Sigmoid colon (tissue), 7 donors: ENCODE measurements around the gene ZNF627. TPM values are rescaled to one million over a fixed set of nuclear protein-coding genes. Genes with fewer than 3 reads are reported as not detected.

Experiments used
- DNase-seq: peaks from one replicate; pipeline ENCODE4 v3.0.0-alpha.2; 2019
- H3K27ac ChIP-seq, 4 donors: fragments of 200-600 bp; sonication (generic); one replicate each; pipeline ENCODE4 v1.5.1; 2016 to 2019; ENCODE audit warnings: mild to moderate bottlenecking in 1 of 4
- H3K27me3 ChIP-seq, 3 donors: fragments of 200-600 bp; sonication (generic); one replicate each; pipeline ENCODE4 v1.5.1; 2019; ENCODE audit warnings: mild to moderate bottlenecking in 1 of 3
- H3K36me3 ChIP-seq, 4 donors: fragments of 200-600 bp; sonication (generic); one replicate each; pipeline ENCODE4 v1.5.1; 2016 to 2019
- H3K4me1 ChIP-seq, 4 donors: fragments of 200-600 bp; sonication (generic); one replicate each; pipeline ENCODE4 v1.5.1; 2017 to 2019
- H3K4me3 ChIP-seq, 4 donors: fragments of 200-600 bp; sonication (generic); one replicate each; pipeline ENCODE4 v1.5.1; 2017 to 2019; ENCODE audit warnings: mild to moderate bottlenecking in 2 of 4, moderate library complexity in 1 of 4
- H3K9me3 ChIP-seq, 4 donors: fragments of 200-600 bp in 3 of 4; sonication (generic) in 3 of 4; one replicate each; pipeline versions ENCODE4 v1.5.1 to v1.6.1; 2013 to 2019
- EP300 ChIP-seq, 4 donors: sonication (generic); formaldehyde crosslinking; IDR thresholded peaks; one replicate each; pipeline ENCODE4 v1.6.1; 2017; ENCODE audit warnings: antibody characterized with exemption in 4 of 4
- POLR2A ChIP-seq, 2 donors: fragments of 450-650 bp; IDR thresholded peaks; one replicate each; pipeline ENCODE4 v1.6.1; 2016; ENCODE audit warnings: antibody characterized with exemption in 2 of 2, mild to moderate bottlenecking in 2 of 2, moderate library complexity in 2 of 2
- POLR2AphosphoS5 ChIP-seq, 4 donors: sonication (generic); formaldehyde crosslinking; IDR thresholded peaks; one replicate each; pipeline ENCODE4 v1.6.1; 2017; ENCODE audit warnings: antibody characterized with exemption in 4 of 4
- WGBS, 2 donors: extraction: QIAGEN DNeasy Blood & Tissue Kit; methylation state at CpG; one replicate each; pipeline ENCODE4 v1.1.7; 2013; 5-methylcytosine and 5-hydroxymethylcytosine counted together
- intact Hi-C: fragments of 100-400 bp; cut with DNase I; formaldehyde crosslinking; loops from one replicate; pipeline ENCODE4 v1.15.1; 2023
- polyA plus RNA-seq, 3 donors: library from polyadenylated mRNA; stranded (reverse); fragments of 200-250 nt; gene quantifications; one replicate each; pipeline ENCODE4 v1.2.3, GENCODE V29; 2013
- total RNA-seq, 4 donors: library from RNA; depleted of rRNA; stranded (reverse); fragments of >200 nt; gene quantifications; one replicate each; pipeline ENCODE4 v1.1.0, GENCODE V29; 2016
- TF ChIP-seq, protein P1 (sequence below), 4 experiments: fragments of 450-650 bp in 3 of 4; fragments of 200-600 bp in 1 of 4; IDR thresholded peaks; one replicate each; pipeline ENCODE4 v1.5.1; 2016 to 2019; ENCODE audit warnings: antibody characterized with exemption in 4 of 4, mild to moderate bottlenecking in 3 of 4, moderate library complexity in 2 of 4
- donor health status: healthy with polysubstance abuse.
- donor health status: Bipolar disorder and iron deficiency.
- donor health status: healthy.

ZNF627 gene
- total and polyA plus RNA-seq, 7 donors: 6.2 to 13.8 (median 7.9) TPM

DNA sequence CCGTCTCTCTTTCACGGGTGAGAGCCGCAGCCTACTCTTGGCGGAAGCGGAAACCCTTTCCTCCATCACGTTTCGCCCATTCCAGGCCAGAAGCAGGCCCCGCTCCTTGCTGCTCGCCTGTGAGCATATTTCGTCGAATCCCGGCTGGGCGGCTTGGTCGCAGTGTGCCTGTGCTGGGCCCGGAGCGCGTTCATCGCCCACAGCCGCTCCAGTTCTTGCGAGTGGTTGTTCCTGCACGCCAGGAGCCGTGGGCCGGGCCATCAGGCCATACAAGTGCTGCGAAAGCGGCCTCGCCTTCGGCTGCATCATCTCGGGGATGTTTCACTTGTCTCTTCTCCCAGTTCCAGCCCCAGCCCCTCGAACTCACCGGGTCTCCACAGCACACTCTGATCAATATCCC is 65.0 kb downstream of the ZNF627 start:
- Histone ChIP-seq H3K36me3 (no peaks in the 10 kb centered on the region), H3K9me3 (no peaks in the 10 kb centered on the region), H3K27ac (no peak overlapping the region), H3K4me1 (peaks cover 0 to 7% (median 2%) of the 10 kb centered on the region in 4 donors), H3K4me3 (no peak overlapping the region), H3K27me3 (no peaks in the 10 kb centered on the region)
- no peak for DNase-seq
- 96 to 97% methylated on average over 30 of the region's 30 CpGs for WGBS, 2 donors
- TF ChIP-seq EP300 (IDR thresholded peaks at IDR 0.05) (no peak), POLR2AphosphoS5 (IDR thresholded peaks at IDR 0.05) (no peak), POLR2A (IDR thresholded peaks at IDR 0.05) (no peak)
- TF ChIP-seq, protein P1, sequence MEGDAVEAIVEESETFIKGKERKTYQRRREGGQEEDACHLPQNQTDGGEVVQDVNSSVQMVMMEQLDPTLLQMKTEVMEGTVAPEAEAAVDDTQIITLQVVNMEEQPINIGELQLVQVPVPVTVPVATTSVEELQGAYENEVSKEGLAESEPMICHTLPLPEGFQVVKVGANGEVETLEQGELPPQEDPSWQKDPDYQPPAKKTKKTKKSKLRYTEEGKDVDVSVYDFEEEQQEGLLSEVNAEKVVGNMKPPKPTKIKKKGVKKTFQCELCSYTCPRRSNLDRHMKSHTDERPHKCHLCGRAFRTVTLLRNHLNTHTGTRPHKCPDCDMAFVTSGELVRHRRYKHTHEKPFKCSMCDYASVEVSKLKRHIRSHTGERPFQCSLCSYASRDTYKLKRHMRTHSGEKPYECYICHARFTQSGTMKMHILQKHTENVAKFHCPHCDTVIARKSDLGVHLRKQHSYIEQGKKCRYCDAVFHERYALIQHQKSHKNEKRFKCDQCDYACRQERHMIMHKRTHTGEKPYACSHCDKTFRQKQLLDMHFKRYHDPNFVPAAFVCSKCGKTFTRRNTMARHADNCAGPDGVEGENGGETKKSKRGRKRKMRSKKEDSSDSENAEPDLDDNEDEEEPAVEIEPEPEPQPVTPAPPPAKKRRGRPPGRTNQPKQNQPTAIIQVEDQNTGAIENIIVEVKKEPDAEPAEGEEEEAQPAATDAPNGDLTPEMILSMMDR (IDR thresholded peaks at IDR 0.05): no peak
- intact Hi-C loops: no loop called here

DNA sequence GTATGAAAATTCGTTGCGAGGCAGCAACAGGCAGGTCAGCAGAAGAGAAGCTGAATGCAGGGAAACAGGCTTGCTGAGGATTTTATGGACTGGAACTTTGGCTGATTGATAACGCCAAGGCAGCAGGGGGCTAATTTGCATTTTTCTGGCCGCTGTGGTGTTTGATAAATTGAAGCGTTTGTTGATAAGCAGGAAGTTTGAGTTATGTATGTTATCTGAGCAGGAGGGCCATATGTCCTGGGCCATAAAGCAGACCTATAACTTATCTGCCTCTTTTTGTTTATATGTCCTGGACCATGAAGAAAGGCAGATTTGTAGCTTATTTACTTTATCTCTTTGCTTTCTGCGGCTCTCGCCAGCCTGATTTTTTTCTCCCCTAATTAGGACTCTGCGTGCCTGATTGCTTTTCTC is 65.9 kb downstream of the ZNF627 start:
- Histone ChIP-seq H3K36me3 (no peaks in the 10 kb centered on the region), H3K4me1 (peaks cover 0 to 7% (median 2%) of the 10 kb centered on the region in 4 donors), H3K27me3 (no peaks in the 10 kb centered on the region), H3K4me3 (no peak overlapping the region), H3K9me3 (no peaks in the 10 kb centered on the region), H3K27ac (no peak overlapping the region)
- TF ChIP-seq EP300 (IDR thresholded peaks at IDR 0.05) (no peak), POLR2A (IDR thresholded peaks at IDR 0.05) (no peak), POLR2AphosphoS5 (IDR thresholded peaks at IDR 0.05) (no peak)
- TF ChIP-seq, protein P1 (IDR thresholded peaks at IDR 0.05): no peak
- DNase-seq: no peak
- 45 to 61% methylated on average over 8 of the region's 8 CpGs for WGBS, 2 donors
- intact Hi-C loops: no loop called here

Other genes starting within 250 kb of the ZNF627 start
- 10 to 100 TPM; 13.9 to 43.8 (median 20.5) TPM for gene PLPPR2, start 242.1 kb upstream of the ZNF627 start, total RNA-seq
- 1 to 10 TPM; 1.4 to 8.2 (median 4.8) TPM for gene PLPPR2, start 242.1 kb upstream of the ZNF627 start, polyA plus RNA-seq
- gene SWSAP1, start 222.8 kb upstream of the ZNF627 start, total RNA-seq: 1 to 10 TPM in 2 of 4 donors, under 1 TPM in 2; 0.71 to 1.8 (median 0.96) TPM
- gene SWSAP1, start 222.8 kb upstream of the ZNF627 start, polyA plus RNA-seq: 1 to 10 TPM; 3.0 to 4.3 (median 3.9) TPM
- 1 to 10 TPM in 3 of 4 donors, under 1 TPM in 1; 0.83 to 4.9 (median 2.4) TPM for gene EPOR, start 213.2 kb upstream of the ZNF627 start, total RNA-seq
- gene EPOR, start 213.2 kb upstream of the ZNF627 start, polyA plus RNA-seq: 1 to 10 TPM in 1 of 3 donors, under 1 TPM in 1, not detected in 1; 0.46 to 3.3 TPM
- gene RGL3, start 178.2 kb upstream of the ZNF627 start, total RNA-seq: 10 to 100 TPM in 1 of 4 donors, 1 to 10 TPM in 3; 1.1 to 15.5 (median 1.9) TPM
- gene RGL3, start 178.2 kb upstream of the ZNF627 start, polyA plus RNA-seq: 1 to 10 TPM; 1.8 to 8.5 (median 4.2) TPM
- gene ODAD3, start 162.4 kb upstream of the ZNF627 start, total RNA-seq: not detected
- 1 to 10 TPM in 1 of 3 donors, under 1 TPM in 1, not detected in 1; 0.29 to 1.4 TPM for gene ODAD3, start 162.4 kb upstream of the ZNF627 start, polyA plus RNA-seq
- gene PRKCSH, start 161.8 kb upstream of the ZNF627 start, total RNA-seq: 10 to 100 TPM; 57.6 to 98.0 (median 83.9) TPM
- gene PRKCSH, start 161.8 kb upstream of the ZNF627 start, polyA plus RNA-seq: 100 to 1,000 TPM in 1 of 3 donors, 10 to 100 TPM in 2; 65.0 to 187 (median 96.7) TPM
- gene ELAVL3, start 116.4 kb upstream of the ZNF627 start, total RNA-seq: 1 to 10 TPM in 3 of 4 donors, under 1 TPM in 1; 0.16 to 3.0 (median 1.1) TPM
- gene ELAVL3, start 116.4 kb upstream of the ZNF627 start, polyA plus RNA-seq: under 1 TPM in 2 of 3 donors, not detected in 1; under 0.01 to 0.63 TPM
- 1 to 10 TPM; 3.2 to 8.6 (median 7.7) TPM for gene ZNF653, start 91.6 kb upstream of the ZNF627 start, total RNA-seq
- 1 to 10 TPM; 3.9 to 8.8 (median 6.6) TPM for gene ZNF653, start 91.6 kb upstream of the ZNF627 start, polyA plus RNA-seq
- gene ECSIT, start 68.3 kb upstream of the ZNF627 start, total RNA-seq: 10 to 100 TPM; 74.5 to 93.5 (median 82.4) TPM
- 10 to 100 TPM; 60.7 to 75.8 (median 65.4) TPM for gene ECSIT, start 68.3 kb upstream of the ZNF627 start, polyA plus RNA-seq
- 1,000 to 10,000 TPM; 1,586 to 3,058 (median 2,656) TPM for gene CNN1, start 58.6 kb upstream of the ZNF627 start, total RNA-seq
- gene CNN1, start 58.6 kb upstream of the ZNF627 start, polyA plus RNA-seq: 100 to 1,000 TPM in 1 of 3 donors, 10 to 100 TPM in 1, 1 to 10 TPM in 1; 4.9 to 115 (median 45.0) TPM
- 10 to 100 TPM; 27.2 to 47.9 (median 38.9) TPM for gene ELOF1, start 38.3 kb upstream of the ZNF627 start, total RNA-seq
- 10 to 100 TPM; 49.8 to 67.3 (median 59.4) TPM for gene ELOF1, start 38.3 kb upstream of the ZNF627 start, polyA plus RNA-seq
- 10 to 100 TPM in 2 of 4 donors, 1 to 10 TPM in 2; 7.6 to 23.5 (median 9.8) TPM for gene ACP5, start 19.8 kb upstream of the ZNF627 start, total RNA-seq
- 100 to 1,000 TPM in 1 of 3 donors, 10 to 100 TPM in 2; 26.4 to 266 (median 54.4) TPM for gene ACP5, start 19.8 kb upstream of the ZNF627 start, polyA plus RNA-seq
- 10 to 100 TPM in 3 of 4 donors, 1 to 10 TPM in 1; 4.1 to 22.8 (median 17.3) TPM for gene ZNF823, start 141.5 kb downstream of the ZNF627 start, total RNA-seq
- 10 to 100 TPM in 1 of 3 donors, 1 to 10 TPM in 2; 4.6 to 12.5 (median 7.8) TPM for gene ZNF823, start 141.5 kb downstream of the ZNF627 start, polyA plus RNA-seq
- 10 to 100 TPM in 1 of 4 donors, 1 to 10 TPM in 3; 8.4 to 10.5 (median 8.8) TPM for gene ZNF441, start 169.5 kb downstream of the ZNF627 start, total RNA-seq
- 1 to 10 TPM in 2 of 3 donors, under 1 TPM in 1; 0.92 to 5.7 (median 2.4) TPM for gene ZNF441, start 169.5 kb downstream of the ZNF627 start, polyA plus RNA-seq
- 1 to 10 TPM; 3.6 to 6.1 (median 5.1) TPM for gene ZNF491, start 201.0 kb downstream of the ZNF627 start, total RNA-seq
- gene ZNF491, start 201.0 kb downstream of the ZNF627 start, polyA plus RNA-seq: 1 to 10 TPM in 1 of 3 donors, under 1 TPM in 2; 0.46 to 1.0 (median 0.60) TPM
- 10 to 100 TPM in 2 of 4 donors, 1 to 10 TPM in 2; 5.6 to 15.0 (median 9.6) TPM for gene ZNF440, start 216.8 kb downstream of the ZNF627 start, total RNA-seq
- gene ZNF440, start 216.8 kb downstream of the ZNF627 start, polyA plus RNA-seq: 10 to 100 TPM in 1 of 3 donors, 1 to 10 TPM in 2; 7.4 to 13.8 (median 9.0) TPM